Neutrophil (primary cell): ENCODE results near the gene NOC4L.

Source experiments
- H3K27ac ChIP-seq: fragments of 200-600 bp; sonication (generic); 2 replicates; pipeline ENCODE4 v1.5.1; 2016; ENCODE audit warnings: mild to moderate bottlenecking, moderate library complexity
- H3K27me3 ChIP-seq: fragments of 200-600 bp; sonication (generic); 2 replicates; pipeline ENCODE4 v1.6.0; 2016; ENCODE audit warnings: mild to moderate bottlenecking
- H3K36me3 ChIP-seq: fragments of 200-600 bp; sonication (generic); 2 replicates; pipeline ENCODE4 v1.5.1; 2017
- H3K4me1 ChIP-seq, 2 experiments: fragments of 200-600 bp in 1 of 2; sonication (generic) in 1 of 2; 1 replicate in 1 of 2; 2 replicates in 1 of 2; pipeline versions ENCODE4 v1.5.1 to v1.6.1; 2013 to 2016; ENCODE audit warnings: low read depth in 1 of 2, low read length in 1 of 2, mild to moderate bottlenecking in 1 of 2, moderate library complexity in 1 of 2; ENCODE audit not compliant: control insufficient read depth in 1 of 2, insufficient read depth in 1 of 2
- H3K4me3 ChIP-seq, 2 experiments: fragments of 200-600 bp in 1 of 2; sonication (generic) in 1 of 2; 1 replicate in 1 of 2; 2 replicates in 1 of 2; pipeline ENCODE4 v1.5.1; 2013 to 2016; ENCODE audit warnings: low read depth in 1 of 2, low read length in 1 of 2, mild to moderate bottlenecking in 1 of 2, moderate library complexity in 1 of 2
- H3K9me3 ChIP-seq: fragments of 200-600 bp; sonication (generic); 2 replicates; pipeline ENCODE4 v1.5.1; 2016
- CTCF ChIP-seq: fragments of 200-600 bp; sonication (generic); IDR thresholded peaks from 2 replicates; pipeline ENCODE4 v1.5.1; 2016; ENCODE audit warnings: antibody characterized with exemption

NOC4L gene

DNA sequence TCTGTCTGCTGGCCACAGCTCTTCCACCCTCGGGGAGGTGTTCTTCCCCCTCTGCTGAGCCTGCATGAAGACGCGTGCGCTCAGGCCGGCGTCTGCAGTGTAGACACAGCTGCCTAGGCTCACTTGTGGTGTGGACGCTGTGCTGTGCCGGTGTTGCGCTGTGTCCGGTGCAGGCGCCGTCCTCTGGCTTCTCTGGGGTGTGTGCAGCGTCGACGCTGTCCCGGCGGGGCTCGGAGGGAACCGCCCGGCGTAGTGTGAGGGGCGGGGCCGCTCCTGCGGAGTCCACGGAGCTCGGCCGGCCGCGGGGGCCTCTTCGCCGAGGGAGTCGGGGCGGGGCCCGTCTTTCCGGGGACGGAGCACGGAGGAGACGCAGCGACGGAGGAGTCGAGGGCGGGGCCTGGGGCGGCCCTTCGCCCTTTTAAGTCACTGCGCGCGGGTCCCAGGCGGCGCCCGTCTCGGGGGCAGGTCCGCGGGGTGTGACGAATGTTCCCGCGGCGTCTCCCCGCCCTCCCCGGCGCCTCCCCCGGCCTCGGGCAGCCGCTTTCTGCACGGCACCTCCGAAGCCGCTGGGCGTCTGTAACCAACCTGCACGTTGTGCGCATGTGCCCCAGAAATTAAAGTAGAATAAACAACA lies 45.2 kb downstream of the NOC4L start:
- Histone ChIP-seq H3K4me1 (peaks cover 21 to 28% of the 10 kb centered on the region in 2 experiments), H3K27me3 (peaks cover 82% of the 10 kb centered on the region)

DNA sequence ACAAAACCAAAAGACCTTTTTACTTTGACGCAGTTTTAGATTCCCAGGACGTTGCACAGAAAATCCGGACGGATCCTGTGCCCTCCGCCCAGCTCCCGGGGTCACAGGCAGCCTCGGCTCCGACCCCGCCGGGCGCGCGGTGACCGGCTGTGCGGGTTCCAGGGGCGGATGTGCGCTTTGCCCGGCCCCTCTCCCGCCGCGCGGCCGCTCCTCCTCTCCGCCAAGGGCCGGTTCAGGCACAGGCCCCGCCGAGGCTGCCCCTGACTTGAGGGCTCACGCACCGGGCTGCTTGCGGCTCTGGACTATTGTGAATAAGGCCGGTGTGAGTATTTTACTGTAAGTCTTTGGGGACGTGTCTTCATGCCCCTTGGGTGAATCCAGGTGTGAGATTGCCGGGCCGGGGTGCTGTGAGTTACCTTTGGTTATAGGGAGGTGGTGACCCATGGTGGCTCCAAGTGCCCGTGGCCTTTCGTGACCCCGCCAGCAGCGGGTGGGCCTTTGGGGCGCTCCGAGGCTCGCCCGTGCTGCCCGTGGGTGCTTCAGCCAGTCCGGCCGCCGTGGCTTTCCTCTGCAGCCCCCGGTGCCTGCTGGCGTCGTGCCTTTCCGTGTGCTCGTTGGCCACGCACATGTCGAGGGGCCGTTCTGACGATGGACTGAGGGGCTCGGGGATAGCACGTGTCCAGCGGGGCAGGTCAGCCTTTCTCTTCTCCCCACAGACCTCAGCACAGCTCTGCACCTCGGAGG lies 45.9 kb downstream of the NOC4L start:
- peaks cover 21 to 28% of the 10 kb centered on the region in 2 experiments for H3K4me1 ChIP-seq
- H3K27me3 ChIP-seq: peaks cover 75% of the 10 kb centered on the region
- no peaks in the 10 kb centered on the region for H3K36me3 ChIP-seq
- TF ChIP-seq CTCF: no peak
- peak overlapping the region; percentile 68 to 78 for H3K4me3 ChIP-seq
- H3K27ac ChIP-seq: peak overlapping the region; percentile 82
- peaks cover 15% of the 10 kb centered on the region for H3K9me3 ChIP-seq

More for the DNA sequence above, 45.2 kb downstream of the NOC4L start:
- Histone ChIP-seq H3K9me3 (peaks cover 13% of the 10 kb centered on the region), H3K4me3 (peak overlapping the region; percentile 68 to 78), H3K36me3 (no peaks in the 10 kb centered on the region), H3K27ac (peak overlapping the region; percentile 82)
- no peak for TF ChIP-seq CTCF

DNA sequence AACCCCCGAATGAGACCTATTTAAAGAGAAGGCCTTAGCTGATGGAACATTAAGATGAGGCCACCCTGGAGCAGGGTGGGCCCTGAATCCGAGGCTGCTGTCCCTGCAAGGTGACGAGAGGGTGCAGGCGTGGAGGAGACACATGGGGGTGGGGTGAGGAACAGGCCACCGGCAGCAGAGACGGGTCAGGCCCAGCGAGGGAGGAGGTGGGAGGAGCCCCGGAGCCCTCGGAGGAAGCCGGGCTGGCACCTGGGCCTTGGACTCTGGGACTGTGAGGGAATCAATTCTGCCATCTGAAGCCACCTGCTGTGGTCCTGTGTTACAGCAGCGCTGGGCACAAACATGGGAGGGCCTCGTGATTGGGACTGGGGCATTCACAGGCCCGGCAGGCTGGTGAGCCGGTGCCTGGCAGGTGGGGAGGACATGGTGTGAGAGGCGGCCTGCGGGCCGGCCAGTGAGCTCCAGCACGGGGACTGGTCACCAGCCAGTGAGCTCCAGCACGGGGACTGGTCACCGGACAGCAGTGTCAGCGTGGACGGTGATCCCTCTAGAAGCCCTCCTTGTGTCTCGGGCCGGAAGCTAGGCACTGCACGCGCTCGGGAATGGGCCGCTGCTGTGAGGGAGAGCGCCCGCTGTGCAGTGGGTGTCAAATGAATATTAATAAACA lies 46.7 kb downstream of the NOC4L start:
- no peak overlapping the region for H3K4me3 ChIP-seq
- TF ChIP-seq CTCF: no peak
- peaks cover 21 to 28% of the 10 kb centered on the region in 2 experiments for H3K4me1 ChIP-seq
- no peak overlapping the region for H3K27ac ChIP-seq
- peaks cover 67% of the 10 kb centered on the region for H3K27me3 ChIP-seq
- no peaks in the 10 kb centered on the region for H3K36me3 ChIP-seq
- peaks cover 15% of the 10 kb centered on the region for H3K9me3 ChIP-seq

GRCh38 chr12:132191715-132192553 lies 47.7 kb downstream of the NOC4L start:
- peaks cover 15 to 19% of the 10 kb centered on the region in 2 experiments for H3K4me1 ChIP-seq
- H3K4me3 ChIP-seq: no peak overlapping the region
- H3K36me3 ChIP-seq: no peaks in the 10 kb centered on the region
- TF ChIP-seq CTCF: no peak
- H3K9me3 ChIP-seq: peaks cover 15% of the 10 kb centered on the region
- no peak overlapping the region for H3K27ac ChIP-seq
- peaks cover 57% of the 10 kb centered on the region for H3K27me3 ChIP-seq

DNA sequence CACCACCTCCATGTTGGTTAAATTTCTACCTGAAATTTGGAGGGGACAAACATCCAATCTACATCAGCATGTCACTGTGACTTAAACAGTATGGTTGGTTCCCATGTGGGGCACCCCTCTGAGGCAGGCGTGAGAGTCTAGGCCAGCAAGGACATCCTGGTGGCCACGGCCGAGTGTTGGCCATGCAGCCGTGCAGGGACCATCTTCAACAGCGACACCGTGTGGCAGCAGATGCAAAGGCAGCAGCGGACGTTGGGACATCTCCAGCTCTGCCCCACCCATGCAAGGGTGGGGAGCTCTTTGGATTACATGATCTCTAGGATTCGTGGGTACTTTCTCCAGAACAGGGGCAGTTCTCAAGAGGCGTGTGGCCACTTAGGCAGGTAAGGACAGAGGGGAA lies 49.8 kb downstream of the NOC4L start:
- H3K27me3 ChIP-seq: peaks cover 36% of the 10 kb centered on the region
- no peak for TF ChIP-seq CTCF
- H3K9me3 ChIP-seq: peaks cover 15% of the 10 kb centered on the region

More for the DNA sequence above, 49.8 kb downstream of the NOC4L start:
- H3K4me3 ChIP-seq: no peak overlapping the region
- no peaks in the 10 kb centered on the region for H3K36me3 ChIP-seq
- peaks cover 10 to 11% of the 10 kb centered on the region in 2 experiments for H3K4me1 ChIP-seq
- no peak overlapping the region for H3K27ac ChIP-seq
